LNCaP clone FGC (cell line): ENCODE results near the gene HOXD13.

ENCODE experiments used
- DNase-seq: peaks from one replicate; pipeline ENCODE4 v3.0.0-alpha.2; 2011; ENCODE audit warnings: low read depth
- H3K4me3 ChIP-seq: 2 replicates; pipeline ENCODE4 v1.5.1; 2011; ENCODE audit warnings: mild to moderate bottlenecking, low read depth, low read length, control low read depth
- TF ChIP-seq, protein P1 (sequence below): IDR thresholded peaks from 2 replicates; pipeline ENCODE4 v1.5.1; 2012; ENCODE audit warnings: mild to moderate bottlenecking; ENCODE audit not compliant: control insufficient read depth, insufficient read depth; ENCODE audit errors: extremely low read depth

HOXD13 gene

GRCh38 chr2:176104316-176105077 lies 12.0 kb downstream of the HOXD13 start:
- TF ChIP-seq, protein P1, sequence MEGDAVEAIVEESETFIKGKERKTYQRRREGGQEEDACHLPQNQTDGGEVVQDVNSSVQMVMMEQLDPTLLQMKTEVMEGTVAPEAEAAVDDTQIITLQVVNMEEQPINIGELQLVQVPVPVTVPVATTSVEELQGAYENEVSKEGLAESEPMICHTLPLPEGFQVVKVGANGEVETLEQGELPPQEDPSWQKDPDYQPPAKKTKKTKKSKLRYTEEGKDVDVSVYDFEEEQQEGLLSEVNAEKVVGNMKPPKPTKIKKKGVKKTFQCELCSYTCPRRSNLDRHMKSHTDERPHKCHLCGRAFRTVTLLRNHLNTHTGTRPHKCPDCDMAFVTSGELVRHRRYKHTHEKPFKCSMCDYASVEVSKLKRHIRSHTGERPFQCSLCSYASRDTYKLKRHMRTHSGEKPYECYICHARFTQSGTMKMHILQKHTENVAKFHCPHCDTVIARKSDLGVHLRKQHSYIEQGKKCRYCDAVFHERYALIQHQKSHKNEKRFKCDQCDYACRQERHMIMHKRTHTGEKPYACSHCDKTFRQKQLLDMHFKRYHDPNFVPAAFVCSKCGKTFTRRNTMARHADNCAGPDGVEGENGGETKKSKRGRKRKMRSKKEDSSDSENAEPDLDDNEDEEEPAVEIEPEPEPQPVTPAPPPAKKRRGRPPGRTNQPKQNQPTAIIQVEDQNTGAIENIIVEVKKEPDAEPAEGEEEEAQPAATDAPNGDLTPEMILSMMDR = no peak
- DNase-seq = no peak
- H3K4me3 ChIP-seq = no peak overlapping the region

- no peak overlapping the region for H3K4me3 ChIP-seq
- no peak for DNase-seq
- TF ChIP-seq, protein P1 = no peak
Observed at GRCh38 chr2:176105078-176105729, 12.7 kb downstream of the HOXD13 start.

DNA sequence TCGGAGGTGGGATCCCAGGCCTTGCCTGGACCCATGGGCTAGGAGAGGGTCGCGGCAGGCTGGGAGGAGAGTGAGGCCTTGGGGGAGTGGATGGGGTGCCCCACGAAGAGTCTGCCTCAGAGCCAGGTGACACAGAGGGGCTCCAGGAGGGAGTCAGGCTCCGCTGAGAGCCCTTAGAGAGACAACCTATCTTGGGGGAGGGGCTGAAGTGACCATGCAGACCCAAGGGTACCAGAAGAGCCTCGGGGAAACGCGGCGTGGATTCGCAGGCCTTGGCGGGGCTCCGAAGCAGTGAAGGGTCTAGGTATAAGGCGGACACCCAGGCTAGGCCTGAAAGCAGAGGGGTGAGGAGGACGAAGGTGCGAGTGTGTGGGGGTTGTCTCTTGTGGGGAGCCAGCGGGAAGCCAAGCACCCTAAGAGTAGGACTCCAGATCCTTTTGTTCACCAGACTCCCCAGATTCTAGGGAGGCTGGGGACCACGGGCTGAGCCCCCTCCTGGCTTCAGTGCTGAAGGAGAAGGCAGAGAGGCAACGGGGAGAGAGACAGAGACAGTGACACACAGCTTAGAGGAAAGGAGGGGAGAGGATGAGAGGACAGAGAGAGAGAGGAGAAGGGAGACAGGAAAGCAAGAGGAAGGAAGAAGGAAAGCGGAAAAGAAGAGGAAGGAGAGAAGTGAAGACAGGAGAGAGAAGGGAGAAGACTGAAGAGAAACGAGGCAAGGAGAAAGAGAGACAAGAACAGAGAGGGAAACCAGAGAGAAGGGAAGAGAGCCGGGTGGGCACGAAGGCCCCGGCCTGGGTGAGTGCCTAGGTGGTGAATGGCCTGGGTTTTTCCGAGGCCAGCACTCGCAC lies 13.4 kb downstream of the HOXD13 start:
- DNase-seq = no peak
- no peak overlapping the region for H3K4me3 ChIP-seq
- TF ChIP-seq, protein P1 = no peak

GRCh38 chr2:176106581-176107539 lies 14.3 kb downstream of the HOXD13 start, which contains the start of gene HOXD11:
Gene HOXD11, plus strand, starts transcription at chr2:176107280. Its CDS starts 76 bp downstream, at chr2:176107356.
- DNase-seq = no peak
- TF ChIP-seq, protein P1 = no peak
- H3K4me3 ChIP-seq = no peak within 1 kb of the TSS

DNA sequence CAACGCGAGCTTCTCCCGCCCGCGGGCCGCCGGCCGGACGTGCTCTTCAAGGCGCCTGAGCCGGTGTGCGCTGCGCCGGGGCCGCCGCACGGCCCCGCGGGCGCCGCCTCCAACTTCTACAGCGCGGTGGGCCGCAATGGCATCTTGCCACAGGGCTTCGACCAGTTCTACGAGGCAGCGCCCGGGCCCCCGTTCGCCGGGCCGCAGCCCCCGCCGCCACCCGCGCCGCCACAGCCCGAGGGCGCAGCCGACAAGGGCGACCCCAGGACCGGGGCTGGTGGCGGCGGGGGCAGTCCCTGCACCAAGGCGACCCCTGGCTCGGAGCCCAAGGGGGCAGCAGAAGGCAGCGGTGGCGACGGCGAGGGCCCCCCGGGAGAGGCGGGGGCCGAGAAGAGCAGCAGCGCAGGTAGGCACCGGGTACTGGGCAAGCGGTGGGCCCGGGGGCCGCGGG lies 15.2 kb downstream of the HOXD13 start:
- DNase-seq = no peak
- no peak overlapping the region for H3K4me3 ChIP-seq
- TF ChIP-seq, protein P1 = no peak

DNA sequence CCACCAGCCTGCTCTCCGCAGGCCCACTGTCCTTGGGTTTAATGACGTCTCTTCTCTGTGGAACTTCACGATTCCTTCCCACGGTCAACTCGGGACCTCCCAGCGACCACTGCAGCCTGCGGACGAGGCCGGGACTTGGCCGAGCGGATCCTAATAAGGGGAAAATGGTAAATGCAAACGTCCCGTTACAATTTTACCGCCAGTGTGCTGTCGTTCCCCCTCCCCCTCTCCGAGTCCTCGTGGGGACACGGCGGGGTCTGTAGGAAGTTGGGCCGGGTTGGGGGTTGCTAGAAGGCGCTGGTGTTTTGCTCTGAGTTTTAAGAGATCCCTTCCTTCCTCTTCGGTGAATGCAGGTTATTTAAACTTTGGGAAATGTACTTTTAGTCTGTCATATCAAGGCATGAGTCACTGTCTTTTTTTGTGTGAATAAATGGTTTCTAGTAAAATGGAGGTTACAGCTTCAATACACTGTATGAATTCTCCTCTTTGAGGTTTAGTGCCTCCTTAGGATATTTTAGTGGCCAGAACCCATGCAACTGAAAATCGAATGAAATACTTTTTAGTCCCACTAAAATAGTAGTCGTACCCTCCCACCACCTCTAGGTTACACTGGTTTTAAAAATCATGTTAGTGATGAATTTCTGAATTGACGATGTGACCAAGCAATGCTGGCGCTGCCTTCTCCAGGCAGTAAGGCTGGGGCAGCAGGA lies 16.8 kb downstream of the HOXD13 start:
- TF ChIP-seq, protein P1 = no peak
- no peak for DNase-seq
- no peak overlapping the region for H3K4me3 ChIP-seq
